Measurements from ENCODE around the gene GLI3.

GLI3 gene

DNA sequence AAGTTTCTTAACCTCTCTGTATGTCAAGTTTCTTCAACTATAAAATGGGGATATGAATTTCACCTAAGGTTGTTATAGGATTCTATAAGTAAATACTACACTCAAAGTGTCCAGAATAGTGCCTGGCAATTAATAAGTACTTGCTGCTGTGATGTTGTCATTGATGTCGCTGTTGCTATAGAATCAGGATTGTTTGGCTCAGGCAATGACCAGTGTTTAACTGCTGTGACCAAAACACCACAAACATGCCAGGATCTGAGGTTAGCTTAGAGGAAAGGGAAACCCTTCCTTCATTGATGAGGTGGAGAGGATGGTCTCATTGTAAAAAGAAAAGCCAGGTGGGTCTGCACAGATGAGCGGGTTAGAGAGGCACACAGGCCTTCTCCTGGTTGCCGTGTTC lies 311.1 kb downstream of the GLI3 start:
- Histone ChIP-seq H3K27me3 (no peaks in the 10 kb centered on the region), H3K27ac (no peak overlapping the region), H3K9ac (no peak overlapping the region), H3K4me3 (no peak overlapping the region), H4K20me1 (no peaks in the 10 kb centered on the region), H3K9me3 (replicated peaks in 1 of 11) (no peaks in the 10 kb centered on the region), H3K4me1 (peaks cover 10 to 53% (median 39%) of the 10 kb centered on the region in 10 experiments), H3K36me3 (no peaks in the 10 kb centered on the region), H3K4me2 (peak overlapping the region in 8 of 11 experiments; percentile 9 to 81 (median 74); a peak in 14 of 22 replicates)
- TF ChIP-seq Cebpa-rat (IDR thresholded peaks at IDR 0.05): no peak

DNA sequence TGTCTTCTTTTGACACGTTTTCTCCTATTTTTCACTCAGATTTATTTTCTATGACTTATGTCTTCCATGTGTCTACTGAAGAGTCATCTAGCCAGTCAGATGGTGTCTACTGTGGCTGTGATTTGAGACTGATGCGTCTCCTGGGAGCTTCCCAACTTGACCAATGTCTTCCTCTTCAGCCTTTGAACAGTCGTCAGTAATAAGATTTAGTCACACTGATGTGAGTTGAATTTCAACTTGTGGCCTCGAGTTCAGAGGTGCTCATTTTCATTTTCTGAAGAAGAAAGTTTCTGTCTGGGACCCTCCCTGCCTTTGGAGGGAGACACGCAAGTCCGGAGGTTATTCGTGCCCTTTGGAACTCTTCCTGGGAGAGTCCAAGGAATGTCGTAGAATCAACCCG lies 312.2 kb downstream of the GLI3 start:
- H3K36me3 ChIP-seq: no peaks in the 10 kb centered on the region
- no peaks in the 10 kb centered on the region for H3K27me3 ChIP-seq
- H3K4me3 ChIP-seq: no peak overlapping the region
- no peaks in the 10 kb centered on the region for H4K20me1 ChIP-seq
- H3K4me2 ChIP-seq: peak overlapping the region in 10 of 11 experiments; percentile 9 to 81 (median 72); a peak in 16 of 22 replicates
- no peak for TF ChIP-seq Cebpa-rat (IDR thresholded peaks at IDR 0.05)
- no peak overlapping the region for H3K27ac ChIP-seq
- no peak overlapping the region for H3K9ac ChIP-seq
- peaks cover 10 to 48% (median 38%) of the 10 kb centered on the region in 10 experiments for H3K4me1 ChIP-seq
- H3K9me3 ChIP-seq (replicated peaks in 1 of 11): no peaks in the 10 kb centered on the region

DNA sequence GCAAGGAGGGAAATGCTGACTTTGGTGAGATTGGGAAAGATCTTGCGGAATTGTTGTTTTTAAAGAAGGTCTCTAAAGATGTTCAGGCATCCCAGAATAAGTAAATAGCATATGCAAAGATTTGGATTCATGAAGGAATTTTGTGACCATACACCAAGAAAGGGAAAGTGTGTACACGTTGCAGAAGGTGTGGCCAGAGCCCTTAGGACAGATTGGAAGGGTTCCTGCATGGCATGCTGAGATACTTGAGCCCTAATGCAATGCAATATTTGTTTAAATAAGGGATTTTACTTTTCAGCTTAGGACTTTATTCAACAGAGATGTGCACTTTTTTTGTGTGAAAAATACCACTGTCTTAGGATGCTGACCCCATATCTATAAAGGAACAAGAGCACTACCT lies 314.6 kb downstream of the GLI3 start:
- H3K9me3 ChIP-seq (replicated peaks in 1 of 11): no peaks in the 10 kb centered on the region
- peaks cover 3 to 31% (median 29%) of the 10 kb centered on the region in 10 experiments for H3K4me1 ChIP-seq

DNA sequence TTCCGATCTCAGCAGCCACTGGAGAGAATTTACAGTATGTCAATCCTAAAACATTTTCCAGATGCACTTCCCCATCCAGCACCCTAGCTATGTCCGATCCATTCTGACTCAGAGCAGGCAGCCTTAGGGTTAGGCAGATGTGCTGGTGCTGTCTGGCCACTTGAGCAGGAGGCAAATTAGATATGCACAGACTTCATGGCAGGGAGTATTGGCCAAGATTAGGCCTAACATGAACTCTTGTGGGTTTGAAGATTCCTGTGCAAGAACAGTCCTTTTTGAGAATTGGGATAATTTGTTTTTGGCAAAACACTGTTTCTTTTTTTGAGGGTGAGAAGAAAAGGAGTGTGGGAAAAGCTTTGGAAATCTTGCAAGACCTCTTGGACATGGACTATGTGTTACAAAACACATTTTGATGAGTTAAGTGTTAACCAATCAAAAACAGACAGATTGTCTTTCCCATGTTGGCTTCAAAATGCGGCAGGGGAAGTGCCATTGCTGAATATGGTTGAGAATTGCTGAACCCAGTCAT lies 315.5 kb downstream of the GLI3 start:
- no peak for TF ChIP-seq Cebpa-rat (IDR thresholded peaks at IDR 0.05)
- Histone ChIP-seq H3K27me3 (no peaks in the 10 kb centered on the region), H3K9me3 (replicated peaks in 1 of 11) (no peaks in the 10 kb centered on the region), H3K27ac (no peak overlapping the region), H3K4me3 (no peak overlapping the region), H4K20me1 (no peaks in the 10 kb centered on the region), H3K36me3 (no peaks in the 10 kb centered on the region), H3K4me1 (peaks cover 0 to 23% (median 21%) of the 10 kb centered on the region in 10 experiments; a peak in 14 of 20 replicates), H3K9ac (no peak overlapping the region), H3K4me2 (no peak overlapping the region)

More for the DNA sequence above, 314.6 kb downstream of the GLI3 start:
- Histone ChIP-seq H4K20me1 (no peaks in the 10 kb centered on the region), H3K27me3 (no peaks in the 10 kb centered on the region), H3K4me2 (no peak overlapping the region), H3K36me3 (no peaks in the 10 kb centered on the region), H3K27ac (no peak overlapping the region), H3K4me3 (no peak overlapping the region), H3K9ac (no peak overlapping the region)
- TF ChIP-seq Cebpa-rat (IDR thresholded peaks at IDR 0.05): no peak

DNA sequence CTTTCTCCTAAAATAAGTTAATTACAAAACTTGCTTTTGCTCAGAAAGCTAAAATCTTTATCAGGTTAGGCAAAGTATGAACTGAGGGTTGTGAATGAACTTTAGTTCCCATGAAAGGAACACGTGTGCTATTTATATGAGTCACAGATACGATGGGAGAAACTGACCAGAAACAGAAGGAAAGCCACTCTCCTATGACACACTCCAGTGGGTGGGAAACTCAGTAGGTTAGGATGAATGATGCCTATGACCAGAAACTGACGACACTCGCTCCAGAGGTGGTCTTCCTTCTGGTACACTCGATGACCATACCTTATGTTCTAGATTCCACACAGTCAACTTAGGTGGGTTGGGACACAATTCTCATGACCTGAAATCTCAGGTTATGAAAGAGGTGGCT lies 318.4 kb downstream of the GLI3 start:
- Histone ChIP-seq H3K4me1 (peaks cover 0 to 10% (median 0%) of the 10 kb centered on the region in 10 experiments; a peak in 3 of 20 replicates), H3K4me3 (no peak overlapping the region), H4K20me1 (no peaks in the 10 kb centered on the region), H3K9me3 (replicated peaks in 1 of 11) (no peaks in the 10 kb centered on the region), H3K27me3 (no peaks in the 10 kb centered on the region), H3K9ac (no peak overlapping the region), H3K27ac (no peak overlapping the region), H3K36me3 (no peaks in the 10 kb centered on the region), H3K4me2 (no peak overlapping the region)
- TF ChIP-seq Cebpa-rat (IDR thresholded peaks at IDR 0.05): no peak

DNA sequence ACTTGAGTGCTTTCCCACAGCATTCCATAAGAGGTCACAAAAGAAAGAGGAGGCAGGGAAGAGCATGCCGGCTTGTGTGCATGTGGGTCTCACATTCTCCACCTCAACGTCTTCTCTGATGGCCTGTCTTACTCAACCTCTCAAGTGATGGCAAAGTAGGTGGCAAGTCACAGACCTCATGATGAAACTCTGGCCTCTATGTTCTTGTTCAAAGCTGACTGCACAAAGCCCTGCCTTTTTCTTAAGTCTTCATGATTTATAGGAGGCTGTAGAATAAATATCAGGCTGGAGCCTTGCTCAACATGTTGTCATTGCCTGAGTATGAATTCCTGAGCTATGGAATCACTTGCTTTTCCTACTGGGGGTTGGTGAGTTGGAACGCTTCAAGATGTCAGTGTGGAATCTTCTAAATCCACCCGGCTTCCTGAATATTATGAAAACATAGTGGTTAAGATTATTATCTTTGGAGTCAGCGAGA lies 320.5 kb downstream of the GLI3 start:
- Histone ChIP-seq H4K20me1 (no peaks in the 10 kb centered on the region), H3K27me3 (no peaks in the 10 kb centered on the region), H3K9ac (no peak overlapping the region), H3K27ac (no peak overlapping the region), H3K4me2 (no peak overlapping the region), H3K9me3 (replicated peaks in 1 of 11) (no peaks in the 10 kb centered on the region), H3K36me3 (no peaks in the 10 kb centered on the region), H3K4me3 (no peak overlapping the region), H3K4me1 (peaks cover 0 to 10% (median 0%) of the 10 kb centered on the region in 10 experiments; a peak in 3 of 20 replicates)
- no peak for TF ChIP-seq Cebpa-rat (IDR thresholded peaks at IDR 0.05)

DNA sequence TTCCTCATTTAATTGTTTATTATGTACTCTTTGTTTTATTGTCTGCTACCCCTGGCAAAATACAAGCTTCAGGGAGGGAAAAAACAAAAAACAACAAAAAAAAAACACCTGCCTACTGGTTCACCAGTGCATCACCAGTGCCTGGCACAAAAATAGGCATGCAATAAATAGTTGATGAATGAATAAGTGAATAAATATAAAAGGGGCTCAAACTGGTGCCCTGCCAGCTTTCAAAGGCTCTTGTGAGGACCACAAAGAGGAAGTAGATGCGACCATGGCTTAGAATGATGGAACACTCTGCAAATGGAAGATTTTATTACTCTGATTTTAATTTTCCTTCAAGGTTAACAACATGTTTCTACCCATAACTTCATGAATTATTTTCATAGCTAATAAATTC lies 321.1 kb downstream of the GLI3 start:
- Histone ChIP-seq H3K27me3 (no peaks in the 10 kb centered on the region), H3K4me2 (peak overlapping the region in 2 of 11 experiments; percentile 9 to 15; a peak in 2 of 22 replicates), H3K36me3 (no peaks in the 10 kb centered on the region), H3K9ac (no peak overlapping the region), H3K4me3 (no peak overlapping the region), H3K4me1 (peaks cover 0 to 13% (median under 1%) of the 10 kb centered on the region in 10 experiments; a peak in 8 of 20 replicates), H4K20me1 (no peaks in the 10 kb centered on the region), H3K27ac (no peak overlapping the region), H3K9me3 (replicated peaks in 1 of 11) (no peaks in the 10 kb centered on the region)
- TF ChIP-seq Cebpa-rat (IDR thresholded peaks at IDR 0.05): no peak

DNA sequence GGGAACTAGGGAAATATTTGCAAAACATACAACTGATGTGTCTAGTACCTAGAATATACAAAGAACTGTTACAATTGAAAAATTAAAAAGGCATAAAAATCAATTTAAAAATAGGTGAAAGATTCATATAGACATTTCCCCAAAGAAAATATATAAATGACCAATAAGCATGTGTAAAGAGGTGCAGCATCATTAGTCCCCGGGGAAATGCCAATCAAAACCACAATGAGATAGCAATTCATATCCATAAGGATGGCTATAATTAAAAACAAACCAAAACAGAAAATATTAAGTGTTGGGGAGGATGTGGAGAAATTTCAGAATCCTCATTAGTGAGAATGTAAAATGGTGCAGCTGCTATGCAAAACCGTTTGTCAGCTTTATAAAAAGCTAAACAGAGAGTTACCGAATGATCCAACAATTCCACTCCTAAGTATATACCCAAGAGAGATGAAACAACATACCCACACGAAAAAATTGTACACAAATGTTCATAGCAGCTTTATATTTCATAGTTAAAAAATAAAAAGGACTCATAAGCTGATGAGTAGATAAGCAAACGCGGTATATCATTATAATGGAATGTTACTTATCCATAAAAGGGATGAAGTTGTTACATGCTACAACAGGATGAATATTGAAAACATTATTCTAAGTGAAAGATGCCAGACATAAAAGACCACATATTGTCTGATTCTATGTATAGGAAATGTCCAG lies 324.0 kb downstream of the GLI3 start:
- no peak overlapping the region for H3K9ac ChIP-seq
- no peaks in the 10 kb centered on the region for H4K20me1 ChIP-seq
- no peak for TF ChIP-seq Cebpa-rat (IDR thresholded peaks at IDR 0.05)
- H3K27ac ChIP-seq: no peak overlapping the region
- no peaks in the 10 kb centered on the region for H3K27me3 ChIP-seq
- H3K4me1 ChIP-seq: peaks cover 0 to 16% (median 3%) of the 10 kb centered on the region in 10 experiments; a peak in 8 of 20 replicates
- H3K4me2 ChIP-seq: no peak overlapping the region
- no peak overlapping the region for H3K4me3 ChIP-seq
- H3K9me3 ChIP-seq (replicated peaks in 1 of 11): no peaks in the 10 kb centered on the region
- no peaks in the 10 kb centered on the region for H3K36me3 ChIP-seq

DNA sequence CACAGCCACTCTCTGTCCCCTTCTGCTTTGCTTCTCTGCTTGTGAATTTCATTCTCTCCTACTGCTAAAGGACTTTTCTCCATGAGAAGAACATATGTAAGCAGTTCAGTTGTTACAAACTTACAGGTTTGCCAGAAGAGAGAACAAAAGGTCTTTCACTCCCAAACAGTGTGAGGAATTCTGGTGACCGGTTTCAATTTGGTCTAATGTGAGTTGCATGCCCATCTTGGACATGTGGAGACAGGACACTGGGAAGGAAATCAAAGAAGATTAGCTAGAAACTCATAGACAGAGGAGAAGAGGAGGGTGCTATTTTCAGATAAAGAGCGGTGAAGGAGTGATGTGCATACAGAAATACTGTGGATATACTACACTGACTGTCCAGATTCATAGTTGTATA lies 324.6 kb downstream of the GLI3 start:
- H4K20me1 ChIP-seq: no peaks in the 10 kb centered on the region
- H3K4me1 ChIP-seq: peaks cover 0 to 16% (median 3%) of the 10 kb centered on the region in 10 experiments; a peak in 8 of 20 replicates
- no peak overlapping the region for H3K27ac ChIP-seq
- H3K9me3 ChIP-seq (replicated peaks in 1 of 11): no peaks in the 10 kb centered on the region
- no peak for TF ChIP-seq Cebpa-rat (IDR thresholded peaks at IDR 0.05)
- H3K36me3 ChIP-seq: no peaks in the 10 kb centered on the region
- H3K9ac ChIP-seq: no peak overlapping the region
- no peak overlapping the region for H3K4me2 ChIP-seq
- no peaks in the 10 kb centered on the region for H3K27me3 ChIP-seq
- H3K4me3 ChIP-seq: no peak overlapping the region

Measured in BLaER1 treated with 17β-estradiol and CSF1 and Interleukin-3, amounts not matched to agents 10 nM and 100 nM (cell line).